Neuron (in vitro differentiated cells): ENCODE data around the gene MBOAT2.

Source experiments
- H2AFZ ChIP-seq: one replicate; pipeline ENCODE4 v1.6.1; 2013; ENCODE audit warnings: low read depth, mild to moderate bottlenecking, inconsistent platforms, low read length, moderate library complexity
- H3K27me3 ChIP-seq: one replicate; pipeline ENCODE4 v1.6.1; 2013; ENCODE audit warnings: low read length; ENCODE audit not compliant: insufficient read depth
- H3K36me3 ChIP-seq: one replicate; pipeline ENCODE4 v1.6.1; 2013; ENCODE audit warnings: low read length; ENCODE audit not compliant: insufficient read depth
- H3K4me1 ChIP-seq: one replicate; pipeline ENCODE4 v1.6.1; 2013; ENCODE audit warnings: low read length; ENCODE audit not compliant: insufficient read depth
- H3K4me3 ChIP-seq: 2 replicates; pipeline ENCODE4 v1.5.1; 2013; ENCODE audit warnings: mild to moderate bottlenecking, low read length, moderate library complexity
- H3K9me3 ChIP-seq: one replicate; pipeline ENCODE4 v1.6.1; 2013; ENCODE audit warnings: low read length

MBOAT2 gene

GRCh38 chr2:8862230-8862629, 141.3 kb downstream of the MBOAT2 start:
- no peaks in the 10 kb centered on the region for H3K27me3 ChIP-seq
- H3K4me3 ChIP-seq, result no peak overlapping the region
- H3K9me3 ChIP-seq, result no peaks in the 10 kb centered on the region
- no peak overlapping the region for H2AFZ ChIP-seq
- H3K4me1 ChIP-seq, result no peaks in the 10 kb centered on the region
- H3K36me3 ChIP-seq, result peaks cover 20% of the 10 kb centered on the region

GRCh38 chr2:8861797-8862196, 141.7 kb downstream of the MBOAT2 start:
- no peaks in the 10 kb centered on the region for H3K9me3 ChIP-seq
- H3K27me3 ChIP-seq, result no peaks in the 10 kb centered on the region
- H3K4me3 ChIP-seq, result no peak overlapping the region
- peaks cover 20% of the 10 kb centered on the region for H3K36me3 ChIP-seq
- no peak overlapping the region for H2AFZ ChIP-seq
- no peaks in the 10 kb centered on the region for H3K4me1 ChIP-seq

GRCh38 chr2:8860239-8860638, 143.2 kb downstream of the MBOAT2 start:
- Histone ChIP-seq H3K4me1 (peaks cover under 1% of the 10 kb centered on the region), H2AFZ (no peak overlapping the region)

GRCh38 chr2:8858910-8859309, 144.6 kb downstream of the MBOAT2 start:
- Histone ChIP-seq H2AFZ (no peak overlapping the region), H3K9me3 (no peaks in the 10 kb centered on the region), H3K4me1 (peaks cover 7% of the 10 kb centered on the region)

More at GRCh38 chr2:8860239-8860638, 143.2 kb downstream of the MBOAT2 start:
- H3K4me3 ChIP-seq, result no peak overlapping the region
- no peaks in the 10 kb centered on the region for H3K27me3 ChIP-seq
- H3K9me3 ChIP-seq, result no peaks in the 10 kb centered on the region
- H3K36me3 ChIP-seq, result peaks cover 17% of the 10 kb centered on the region

GRCh38 chr2:8858264-8858663, 145.2 kb downstream of the MBOAT2 start:
- H3K4me1 ChIP-seq, result peaks cover 7% of the 10 kb centered on the region
- H3K4me3 ChIP-seq, result no peak overlapping the region
- peaks cover 14% of the 10 kb centered on the region for H3K36me3 ChIP-seq

More at GRCh38 chr2:8858910-8859309, 144.6 kb downstream of the MBOAT2 start:
- H3K36me3 ChIP-seq, result peaks cover 14% of the 10 kb centered on the region
- no peaks in the 10 kb centered on the region for H3K27me3 ChIP-seq
- no peak overlapping the region for H3K4me3 ChIP-seq

GRCh38 chr2:8857709-8858108, 145.8 kb downstream of the MBOAT2 start:
- H3K36me3 ChIP-seq, result peaks cover 14% of the 10 kb centered on the region
- peaks cover 7% of the 10 kb centered on the region for H3K4me1 ChIP-seq
- H3K4me3 ChIP-seq, result no peak overlapping the region
- H2AFZ ChIP-seq, result no peak overlapping the region
- H3K9me3 ChIP-seq, result no peaks in the 10 kb centered on the region
- H3K27me3 ChIP-seq, result no peaks in the 10 kb centered on the region

More at GRCh38 chr2:8858264-8858663, 145.2 kb downstream of the MBOAT2 start:
- H3K9me3 ChIP-seq, result no peaks in the 10 kb centered on the region
- H3K27me3 ChIP-seq, result no peaks in the 10 kb centered on the region
- no peak overlapping the region for H2AFZ ChIP-seq

- H3K4me1 ChIP-seq, result peaks cover 7% of the 10 kb centered on the region
- H2AFZ ChIP-seq, result no peak overlapping the region
- no peak overlapping the region for H3K4me3 ChIP-seq
- peaks cover 8% of the 10 kb centered on the region for H3K36me3 ChIP-seq
- no peaks in the 10 kb centered on the region for H3K27me3 ChIP-seq
- H3K9me3 ChIP-seq, result no peaks in the 10 kb centered on the region
Observed at GRCh38 chr2:8856176-8856575, 147.3 kb downstream of the MBOAT2 start.

- H3K36me3 ChIP-seq, result peaks cover 4% of the 10 kb centered on the region
- peaks cover 7% of the 10 kb centered on the region for H3K4me1 ChIP-seq
- no peaks in the 10 kb centered on the region for H3K9me3 ChIP-seq
- no peaks in the 10 kb centered on the region for H3K27me3 ChIP-seq
- H2AFZ ChIP-seq, result no peak overlapping the region
- no peak overlapping the region for H3K4me3 ChIP-seq
Observed at GRCh38 chr2:8855010-8855409, 148.5 kb downstream of the MBOAT2 start.

GRCh38 chr2:8853426-8853825, 150.1 kb downstream of the MBOAT2 start:
- peaks cover 3% of the 10 kb centered on the region for H3K36me3 ChIP-seq
- H3K9me3 ChIP-seq, result no peaks in the 10 kb centered on the region
- no peaks in the 10 kb centered on the region for H3K27me3 ChIP-seq
- no peak overlapping the region for H2AFZ ChIP-seq
- peaks cover 7% of the 10 kb centered on the region for H3K4me1 ChIP-seq
- no peak overlapping the region for H3K4me3 ChIP-seq

- Histone ChIP-seq H3K4me1 (peaks cover 7% of the 10 kb centered on the region), H3K27me3 (no peaks in the 10 kb centered on the region), H3K36me3 (no peaks in the 10 kb centered on the region), H2AFZ (no peak overlapping the region), H3K9me3 (no peaks in the 10 kb centered on the region), H3K4me3 (no peak overlapping the region)
Observed at GRCh38 chr2:8851811-8852560, 151.5 kb downstream of the MBOAT2 start.

GRCh38 chr2:8850845-8851487, 152.5 kb downstream of the MBOAT2 start:
- no peaks in the 10 kb centered on the region for H3K36me3 ChIP-seq
- H3K27me3 ChIP-seq, result no peaks in the 10 kb centered on the region
- H3K9me3 ChIP-seq, result no peaks in the 10 kb centered on the region
- H3K4me1 ChIP-seq, result peaks cover 7% of the 10 kb centered on the region
- H2AFZ ChIP-seq, result no peak overlapping the region
- H3K4me3 ChIP-seq, result no peak overlapping the region

- Histone ChIP-seq H3K4me1 (no peaks in the 10 kb centered on the region), H3K4me3 (no peak overlapping the region), H3K27me3 (no peaks in the 10 kb centered on the region), H3K36me3 (no peaks in the 10 kb centered on the region), H3K9me3 (no peaks in the 10 kb centered on the region), H2AFZ (no peak overlapping the region)
Observed at GRCh38 chr2:8849327-8849726, 154.2 kb downstream of the MBOAT2 start.

GRCh38 chr2:8848328-8849100, 155.0 kb downstream of the MBOAT2 start:
- no peaks in the 10 kb centered on the region for H3K9me3 ChIP-seq
- H3K27me3 ChIP-seq, result no peaks in the 10 kb centered on the region
- H3K36me3 ChIP-seq, result no peaks in the 10 kb centered on the region
- no peak overlapping the region for H2AFZ ChIP-seq
- no peaks in the 10 kb centered on the region for H3K4me1 ChIP-seq
- H3K4me3 ChIP-seq, result no peak overlapping the region
